MCF 10A (cell line): Measurements from ENCODE around the gene NAGK. TPM values are rescaled to one million over a fixed set of nuclear protein-coding genes. Genes with fewer than 3 reads are reported as not detected.

ENCODE experiments used
- BruUV-seq: library from RNA; stranded (reverse); fragments of 400-500 nt; replicated peaks from 2 replicates; lab custom pipeline; 2021; lab: Mats Ljungman, UMichigan
- CTCF ChIA-PET: fragments of 300-600 bp; sonication (Branson Sonifier 250); formaldehyde crosslinking; extraction: SDS; loops from one replicate; lab custom pipeline; 2021; ENCODE audit warnings: antibody characterized with exemption, inconsistent platforms; lab: Yijun Ruan, JAX
- POLR2A ChIA-PET: fragments of 300-600, 350-650 bp; sonication (Branson Sonifier 250); formaldehyde crosslinking; extraction: SDS; loops from one replicate; lab custom pipeline; 2020; ENCODE audit warnings: antibody characterized with exemption, inconsistent platforms; lab: Yijun Ruan, JAX
- DNase-seq: peaks from one replicate; pipeline ENCODE4 v3.0.0-alpha.2; 2018; ENCODE audit not compliant: unreplicated experiment
- H3K27ac Mint-ChIP-seq: one replicate; pipeline ENCODE4 v1.8.0; 2022; ENCODE audit warnings: mild to moderate bottlenecking, low read depth, mixed read lengths; ENCODE audit not compliant: unreplicated experiment
- H3K27me3 Mint-ChIP-seq: one replicate; pipeline ENCODE4 v1.8.0; 2022; ENCODE audit warnings: mixed read lengths; ENCODE audit not compliant: insufficient read depth, unreplicated experiment
- H3K36me3 Mint-ChIP-seq: one replicate; pipeline ENCODE4 v1.8.0; 2022; ENCODE audit warnings: mild to moderate bottlenecking, moderate library complexity, mixed read lengths; ENCODE audit not compliant: insufficient read depth, unreplicated experiment
- H3K4me1 Mint-ChIP-seq: one replicate; pipeline ENCODE4 v1.8.0; 2022; ENCODE audit warnings: mixed read lengths; ENCODE audit not compliant: insufficient read depth, unreplicated experiment
- H3K4me3 Mint-ChIP-seq: one replicate; pipeline ENCODE4 v1.8.0; 2022; ENCODE audit warnings: mild to moderate bottlenecking, moderate library complexity, mixed read lengths; ENCODE audit not compliant: unreplicated experiment
- H3K9me3 Mint-ChIP-seq: one replicate; pipeline ENCODE4 v1.8.0; 2022; ENCODE audit warnings: mixed read lengths; ENCODE audit not compliant: unreplicated experiment
- intact Hi-C: fragments of 100-400 bp; cut with micrococcal nuclease; formaldehyde crosslinking; loops from 2 replicates; pipeline ENCODE4 v1.14.1; 2022
- total RNA-seq: library from RNA; stranded (reverse); gene quantifications from 2 replicates; pipeline ENCODE4 v1.2.3, GENCODE V29; 2022
- TF ChIP-seq, protein P1 (sequence below): fragments of 200-600 bp; IDR thresholded peaks from one replicate; pipeline ENCODE4 v1.8.0; 2022; ENCODE audit warnings: antibody characterized with exemption, mild to moderate bottlenecking; ENCODE audit not compliant: unreplicated experiment

NAGK gene
- total RNA-seq, 1 experiment from 2014 or later: 30.9 TPM

DNA sequence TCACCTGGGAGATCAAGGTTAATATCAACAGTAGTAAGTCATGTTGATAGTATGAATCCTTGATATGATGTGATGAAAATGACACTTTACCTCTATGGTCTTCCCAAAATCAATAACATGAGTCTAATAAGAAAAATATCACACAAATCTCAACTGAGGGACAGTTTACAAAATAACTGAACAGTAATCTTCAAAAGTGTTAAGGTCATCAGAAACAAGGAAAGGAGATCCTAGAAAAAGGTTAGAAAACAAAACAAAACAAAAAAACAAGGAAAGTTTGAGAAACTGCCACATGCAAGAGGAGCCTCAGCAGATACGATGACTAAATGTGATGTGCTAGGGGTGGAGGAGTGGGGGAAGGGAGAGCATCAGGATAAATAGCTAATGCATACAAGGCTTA lies 45.4 kb downstream of the NAGK start:
- TF ChIP-seq, protein P1, sequence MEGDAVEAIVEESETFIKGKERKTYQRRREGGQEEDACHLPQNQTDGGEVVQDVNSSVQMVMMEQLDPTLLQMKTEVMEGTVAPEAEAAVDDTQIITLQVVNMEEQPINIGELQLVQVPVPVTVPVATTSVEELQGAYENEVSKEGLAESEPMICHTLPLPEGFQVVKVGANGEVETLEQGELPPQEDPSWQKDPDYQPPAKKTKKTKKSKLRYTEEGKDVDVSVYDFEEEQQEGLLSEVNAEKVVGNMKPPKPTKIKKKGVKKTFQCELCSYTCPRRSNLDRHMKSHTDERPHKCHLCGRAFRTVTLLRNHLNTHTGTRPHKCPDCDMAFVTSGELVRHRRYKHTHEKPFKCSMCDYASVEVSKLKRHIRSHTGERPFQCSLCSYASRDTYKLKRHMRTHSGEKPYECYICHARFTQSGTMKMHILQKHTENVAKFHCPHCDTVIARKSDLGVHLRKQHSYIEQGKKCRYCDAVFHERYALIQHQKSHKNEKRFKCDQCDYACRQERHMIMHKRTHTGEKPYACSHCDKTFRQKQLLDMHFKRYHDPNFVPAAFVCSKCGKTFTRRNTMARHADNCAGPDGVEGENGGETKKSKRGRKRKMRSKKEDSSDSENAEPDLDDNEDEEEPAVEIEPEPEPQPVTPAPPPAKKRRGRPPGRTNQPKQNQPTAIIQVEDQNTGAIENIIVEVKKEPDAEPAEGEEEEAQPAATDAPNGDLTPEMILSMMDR: no peak
- no peak for DNase-seq
- CTCF ChIA-PET: interaction anchor here (0.7 to 5.7 kb wide), 3 partner anchors 14 to 321 kb away, joined by 3 to 30 read pairs (median 3); partner anchors contain the start of gene MCEE
- no peaks in the 10 kb centered on the region for H3K27me3 Mint-ChIP-seq
- BruUV-seq: no TSS peak
- H3K4me3 Mint-ChIP-seq: no peak overlapping the region
- H3K36me3 Mint-ChIP-seq: peaks cover 54% of the 10 kb centered on the region
- POLR2A ChIA-PET: interaction anchor here (1.0 to 1.6 kb wide), 4 partner anchors 17 to 45 kb away, joined by 3 to 7 read pairs (median 4); partner anchors contain the start of genes MCEE, MPHOSPH10 and NAGK
- intact Hi-C loops: no loop called here
- H3K9me3 Mint-ChIP-seq: no peaks in the 10 kb centered on the region
- no peak overlapping the region for H3K27ac Mint-ChIP-seq
- H3K4me1 Mint-ChIP-seq: no peaks in the 10 kb centered on the region

DNA sequence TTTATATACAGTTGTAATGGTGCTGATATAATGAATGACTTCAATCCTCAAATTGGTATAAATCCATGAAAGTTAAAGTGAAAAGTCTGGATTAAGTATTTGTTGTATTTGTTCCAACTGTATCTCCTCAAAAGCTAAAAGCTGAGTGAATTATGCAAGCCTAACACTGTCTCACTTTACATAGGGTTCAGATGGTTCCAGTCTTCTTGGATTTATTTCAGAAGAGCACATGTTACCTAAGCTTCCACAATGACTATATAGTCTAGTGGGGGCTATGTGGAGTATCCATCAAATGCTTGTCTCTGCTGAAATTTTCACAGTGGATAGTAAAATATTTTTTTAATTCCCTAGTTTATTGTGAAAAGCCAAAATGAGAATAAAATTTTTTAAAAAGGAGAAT lies 48.6 kb downstream of the NAGK start:
- no peaks in the 10 kb centered on the region for H3K9me3 Mint-ChIP-seq
- TF ChIP-seq, protein P1: no peak
- ChIA-PET CTCF (interaction anchor here (0.5 to 0.7 kb wide), 2 partner anchors 239 to 358 kb away, joined by 3 to 5 read pairs; no protein-coding TSS in a partner anchor), POLR2A (interaction anchor here (0.6 to 1.5 kb wide), 3 partner anchors 14 to 1484 kb away, joined by 4 to 6 read pairs (median 5); partner anchors contain the start of genes MCEE, MPHOSPH10 and NAGK)
- BruUV-seq: no TSS peak
- H3K4me1 Mint-ChIP-seq: no peaks in the 10 kb centered on the region
- no peak overlapping the region for H3K4me3 Mint-ChIP-seq
- no peaks in the 10 kb centered on the region for H3K27me3 Mint-ChIP-seq
- H3K36me3 Mint-ChIP-seq: peaks cover 61% of the 10 kb centered on the region
- H3K27ac Mint-ChIP-seq: no peak overlapping the region
- intact Hi-C loops: no loop called here
- DNase-seq: no peak

DNA sequence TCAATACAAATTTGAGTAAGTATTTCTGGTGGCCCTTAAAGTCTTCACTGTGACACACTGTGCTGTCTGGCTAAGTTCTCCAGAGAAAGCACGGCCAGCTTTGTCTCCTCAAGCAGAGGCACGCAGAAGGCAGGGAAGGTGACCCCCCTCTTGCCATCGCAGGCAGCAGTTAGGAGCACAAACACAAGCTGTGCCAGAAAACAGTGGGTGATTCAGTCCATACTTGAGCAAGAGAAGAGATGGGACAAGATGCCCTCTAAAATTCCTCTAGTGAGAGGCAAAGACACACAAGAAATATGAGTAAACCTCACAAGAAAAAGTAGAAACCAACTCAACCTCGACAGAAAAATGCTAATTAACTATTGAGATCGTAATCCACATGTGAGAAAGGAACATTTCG lies 51.7 kb downstream of the NAGK start:
- intact Hi-C loops: no loop called here
- Mint-ChIP-seq H3K27ac (no peak overlapping the region), H3K36me3 (peaks cover 53% of the 10 kb centered on the region), H3K4me3 (no peak overlapping the region), H3K27me3 (no peaks in the 10 kb centered on the region), H3K4me1 (peaks cover 9% of the 10 kb centered on the region), H3K9me3 (no peaks in the 10 kb centered on the region)
- BruUV-seq: no TSS peak
- POLR2A ChIA-PET: interaction anchor here (0.6 to 1.8 kb wide), 2 partner anchors 10 to 887 kb away, joined by 3 to 10 read pairs; partner anchors contain the start of genes MCEE and MPHOSPH10
- DNase-seq: no peak
- TF ChIP-seq, protein P1: no peak
- CTCF ChIA-PET: interaction anchor here (0.5 kb wide), 1 partner anchor 1945 kb away, joined by 3 read pairs; no protein-coding TSS in a partner anchor

DNA sequence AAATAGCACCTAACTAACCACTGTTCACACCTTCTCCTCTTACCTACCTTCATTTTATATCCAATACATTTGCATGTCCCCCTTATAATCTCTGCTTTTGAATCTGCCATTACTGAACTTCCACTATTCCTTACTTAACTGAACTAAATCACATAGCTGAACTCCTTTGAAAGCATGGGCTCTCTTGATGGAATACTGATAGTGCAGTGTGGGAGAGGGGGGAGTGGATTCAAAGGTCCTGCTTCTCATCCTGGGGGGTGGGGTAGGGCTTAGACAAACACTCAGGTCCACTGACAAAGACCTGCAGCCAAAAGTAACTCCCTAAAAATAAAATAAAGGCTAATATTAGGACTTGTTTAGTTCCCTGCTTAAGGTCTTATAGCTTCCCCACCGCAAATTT lies 53.0 kb downstream of the NAGK start:
- H3K27me3 Mint-ChIP-seq: no peaks in the 10 kb centered on the region
- no TSS peak for BruUV-seq
- H3K27ac Mint-ChIP-seq: no peak overlapping the region
- no peaks in the 10 kb centered on the region for H3K9me3 Mint-ChIP-seq
- no peak for DNase-seq
- ChIA-PET CTCF (interaction anchor here (1.2 kb wide), 1 partner anchor 21 kb away, joined by 4 read pairs; no protein-coding TSS in a partner anchor), POLR2A (interaction anchor here (1.4 to 1.8 kb wide), 2 partner anchors 9 to 20 kb away, joined by 6 to 10 read pairs; partner anchors contain the start of genes MCEE and MPHOSPH10)
- H3K36me3 Mint-ChIP-seq: peaks cover 53% of the 10 kb centered on the region
- H3K4me3 Mint-ChIP-seq: no peak overlapping the region
- TF ChIP-seq, protein P1: no peak
- H3K4me1 Mint-ChIP-seq: peaks cover 9% of the 10 kb centered on the region
- intact Hi-C loops: no loop called here
